ENCODE measurements around the gene NIPBL. TPM values are rescaled to one million over a fixed set of nuclear protein-coding genes. Genes with fewer than 3 reads are reported as not detected.
A peak's percentile ranks its signal among the peaks of the same experiment; 100 is the strongest.

Gene NIPBL
- total RNA-seq, 1 donor, result 41.8 TPM

GRCh38 chr5:37039824-37040223, 163.3 kb downstream of the NIPBL start:
- DNase-seq (ENCODE audit: low read depth), result no peak
- TF ChIP-seq CTCF (IDR thresholded peaks at IDR 0.05; ENCODE audit: insufficient read depth, low read length), result no peak
- no peak overlapping the region for H3K4me3 ChIP-seq (ENCODE audit: low read depth, low read length)

- no peak overlapping the region for H3K4me3 ChIP-seq (ENCODE audit: low read depth, low read length)
- TF ChIP-seq CTCF (IDR thresholded peaks at IDR 0.05; ENCODE audit: insufficient read depth, low read length), result no peak
- DNase-seq (ENCODE audit: low read depth), result no peak
These were observed 167.1 kb downstream of the NIPBL start for GRCh38 chr5:37043693-37044092.

GRCh38 chr5:37044120-37044519, 167.6 kb downstream of the NIPBL start:
- no peak for TF ChIP-seq CTCF (IDR thresholded peaks at IDR 0.05; ENCODE audit: insufficient read depth, low read length)
- no peak for DNase-seq (ENCODE audit: low read depth)
- no peak overlapping the region for H3K4me3 ChIP-seq (ENCODE audit: low read depth, low read length)

GRCh38 chr5:37045703-37046102, 169.1 kb downstream of the NIPBL start:
- no peak for DNase-seq (ENCODE audit: low read depth)
- no peak for TF ChIP-seq CTCF (IDR thresholded peaks at IDR 0.05; ENCODE audit: insufficient read depth, low read length)
- no peak overlapping the region for H3K4me3 ChIP-seq (ENCODE audit: low read depth, low read length)

GRCh38 chr5:37047947-37048346, 171.4 kb downstream of the NIPBL start:
- TF ChIP-seq CTCF (IDR thresholded peaks at IDR 0.05; ENCODE audit: insufficient read depth, low read length), result no peak
- DNase-seq (ENCODE audit: low read depth), result no peak
- H3K4me3 ChIP-seq (ENCODE audit: low read depth, low read length), result no peak overlapping the region

- TF ChIP-seq CTCF (IDR thresholded peaks at IDR 0.05; ENCODE audit: insufficient read depth, low read length), result no peak
These were observed 177.8 kb downstream of the NIPBL start for GRCh38 chr5:37054391-37054790.

GRCh38 chr5:37055383-37055990, 178.9 kb downstream of the NIPBL start:
- no peak overlapping the region for H3K4me3 ChIP-seq (ENCODE audit: low read depth, low read length)
- TF ChIP-seq CTCF (IDR thresholded peaks at IDR 0.05; ENCODE audit: insufficient read depth, low read length), result no peak
- no peak for DNase-seq (ENCODE audit: low read depth)

More at GRCh38 chr5:37054391-37054790, 177.8 kb downstream of the NIPBL start:
- DNase-seq (ENCODE audit: low read depth), result peak; percentile 10
- no peak overlapping the region for H3K4me3 ChIP-seq (ENCODE audit: low read depth, low read length)
